ENCODE measurements around the gene PTPRO. TPM values are rescaled to one million over a fixed set of nuclear protein-coding genes. Genes with fewer than 3 reads are reported as not detected.

The PTPRO gene
- total RNA-seq, 2 donors from 2014 or later: 4.6 to 5.6 TPM

GRCh38 chr12:15429262-15429661, 107.0 kb downstream of the PTPRO start:
- intact Hi-C loops (cut with DNase I): no loop called here
- no peak for DNase-seq (ENCODE audit: low spot score)

- intact Hi-C loops (cut with DNase I): no loop called here
- no peak for DNase-seq (ENCODE audit: low spot score)
These were observed 113.3 kb downstream of the PTPRO start for GRCh38 chr12:15435597-15435996.

GRCh38 chr12:15439459-15439858, 117.2 kb downstream of the PTPRO start:
- no peak for DNase-seq (ENCODE audit: low spot score)
- intact Hi-C loops (cut with DNase I): no loop called here

GRCh38 chr12:15443050-15443449, 120.7 kb downstream of the PTPRO start:
- intact Hi-C loops (cut with DNase I): no loop called here
- DNase-seq (ENCODE audit: low spot score): no peak

- no peak for DNase-seq (ENCODE audit: low spot score)
- intact Hi-C loops (cut with DNase I): no loop called here
These were observed 121.3 kb downstream of the PTPRO start for GRCh38 chr12:15443611-15444010.

GRCh38 chr12:15444523-15444922, 122.2 kb downstream of the PTPRO start:
- no peak for DNase-seq (ENCODE audit: low spot score)
- intact Hi-C loops (cut with DNase I): no loop called here

GRCh38 chr12:15446807-15447206, 124.5 kb downstream of the PTPRO start:
- intact Hi-C loops (cut with DNase I): no loop called here

GRCh38 chr12:15453613-15454012, 131.3 kb downstream of the PTPRO start:
- intact Hi-C loops (cut with DNase I): no loop called here
- no peak for DNase-seq (ENCODE audit: low spot score)

More at GRCh38 chr12:15446807-15447206, 124.5 kb downstream of the PTPRO start:
- no peak for DNase-seq (ENCODE audit: low spot score)

GRCh38 chr12:15458008-15458407, 135.7 kb downstream of the PTPRO start:
- no peak for DNase-seq (ENCODE audit: low spot score)
- intact Hi-C loops (cut with DNase I): no loop called here

GRCh38 chr12:15468911-15469310, 146.6 kb downstream of the PTPRO start:
- no peak for DNase-seq (ENCODE audit: low spot score)
- intact Hi-C loops (cut with DNase I): no loop called here

- intact Hi-C loops (cut with DNase I): no loop called here
- no peak for DNase-seq (ENCODE audit: low spot score)
These were observed 147.0 kb downstream of the PTPRO start for GRCh38 chr12:15469356-15469755.

GRCh38 chr12:15472036-15472435, 149.7 kb downstream of the PTPRO start:
- intact Hi-C loops (cut with DNase I): no loop called here
- no peak for DNase-seq (ENCODE audit: low spot score)

GRCh38 chr12:15474766-15475165, 152.5 kb downstream of the PTPRO start:
- DNase-seq (ENCODE audit: low spot score): no peak
- intact Hi-C loops (cut with DNase I): no loop called here

- intact Hi-C loops (cut with DNase I): no loop called here
- no peak for DNase-seq (ENCODE audit: low spot score)
These were observed 155.5 kb downstream of the PTPRO start for GRCh38 chr12:15477761-15478160.

- no peak for DNase-seq (ENCODE audit: low spot score)
- intact Hi-C loops (cut with DNase I): no loop called here
These were observed 159.5 kb downstream of the PTPRO start for GRCh38 chr12:15481846-15482245.

GRCh38 chr12:15485466-15485865, 163.2 kb downstream of the PTPRO start:
- intact Hi-C loops (cut with DNase I): no loop called here
- no peak for DNase-seq (ENCODE audit: low spot score)

GRCh38 chr12:15486859-15487258, 164.6 kb downstream of the PTPRO start:
- DNase-seq (ENCODE audit: low spot score): no peak
- intact Hi-C loops (cut with DNase I): no loop called here

GRCh38 chr12:15488481-15488880, 166.2 kb downstream of the PTPRO start:
- intact Hi-C loops (cut with DNase I): no loop called here
- DNase-seq (ENCODE audit: low spot score): no peak

GRCh38 chr12:15494329-15495046, 172.2 kb downstream of the PTPRO start:
- DNase-seq (ENCODE audit: low spot score): no peak
- intact Hi-C loops (cut with DNase I): no loop called here

- no peak for DNase-seq (ENCODE audit: low spot score)
- intact Hi-C loops (cut with DNase I): no loop called here
These were observed 173.4 kb downstream of the PTPRO start for GRCh38 chr12:15495746-15496145.

- no peak for DNase-seq (ENCODE audit: low spot score)
- intact Hi-C loops (cut with DNase I): no loop called here
These were observed 174.4 kb downstream of the PTPRO start for GRCh38 chr12:15496738-15497137.

Measured in posterior vena cava (tissue), 2 donors.